SK-N-MC (cell line): ENCODE results near the gene AMBRA1.

Source experiments
- EZH2 ChIP-seq: fragments of 200-600 bp; sonication (generic); IDR thresholded peaks from one replicate; pipeline ENCODE4 v1.6.1; 2017; ENCODE audit warnings: antibody characterized with exemption
- FOXP2 ChIP-seq: optimal IDR thresholded peaks from 2 replicates; pipeline ENCODE3; 2011; ENCODE audit warnings: mild to moderate bottlenecking, moderate library complexity; ENCODE audit not compliant: insufficient read depth; ENCODE audit errors: extremely low read length, control extremely low read depth
- POLR2AphosphoS5 ChIP-seq: IDR thresholded peaks from 2 replicates; pipeline ENCODE4 v1.6.1; 2012; ENCODE audit warnings: mild to moderate bottlenecking, low read depth, low read length, borderline replicate concordance

GRCh38 chr11:46362156-46363030 is 231.4 kb downstream of the AMBRA1 start:
- TF ChIP-seq EZH2 (no peak), POLR2AphosphoS5 (no peak), FOXP2 (no peak)
